Cerebellar cortex (tissue), 1 donor: ENCODE results near the gene HNRNPUL1.

Source experiments
- DNase-seq: peaks from one replicate; pipeline ENCODE4 v3.0.0-alpha.2; 2015; ENCODE audit warnings: low spot score

HNRNPUL1 gene

GRCh38 chr19:41234512-41235168, 29.5 kb upstream of the HNRNPUL1 start:
- DNase-seq = no peak

DNA sequence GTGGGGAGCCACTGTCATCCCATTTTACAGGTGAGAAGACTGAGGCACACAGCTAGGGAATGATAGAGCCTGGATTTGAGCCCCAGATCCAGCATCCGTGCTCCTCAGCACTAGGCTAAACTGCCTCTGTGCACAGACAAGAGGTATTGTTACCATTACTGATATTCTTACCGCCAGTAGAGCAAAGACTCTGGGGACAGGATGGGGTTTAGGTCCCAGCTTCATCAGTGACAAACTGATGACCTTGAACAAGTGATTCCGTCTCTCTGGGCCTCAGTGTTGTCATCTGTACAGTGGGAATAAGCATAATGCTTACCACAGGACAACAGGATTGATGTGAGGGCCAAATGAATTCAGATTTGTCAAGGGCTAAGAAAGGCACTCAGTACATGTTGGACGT, 28.7 kb upstream of the HNRNPUL1 start:
- no peak for DNase-seq

DNA sequence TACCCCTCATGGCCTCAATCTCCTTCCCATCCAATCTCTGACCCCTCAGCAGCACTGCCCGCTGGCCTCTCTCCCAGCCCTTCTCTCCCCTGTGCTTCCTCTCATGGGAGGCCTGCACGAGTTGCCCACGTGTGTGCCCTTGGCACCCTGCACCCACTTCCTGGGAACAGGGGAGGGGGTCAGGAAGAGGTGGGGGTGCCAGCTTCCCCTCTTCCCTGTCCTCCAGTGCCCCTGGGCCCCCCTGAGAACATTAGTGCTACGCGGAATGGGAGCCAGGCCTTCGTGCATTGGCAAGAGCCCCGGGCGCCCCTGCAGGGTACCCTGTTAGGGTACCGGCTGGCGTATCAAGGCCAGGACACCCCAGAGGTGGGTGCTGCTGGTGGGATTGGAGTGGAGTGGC, 25.9 kb upstream of the HNRNPUL1 start:
- no peak for DNase-seq

DNA sequence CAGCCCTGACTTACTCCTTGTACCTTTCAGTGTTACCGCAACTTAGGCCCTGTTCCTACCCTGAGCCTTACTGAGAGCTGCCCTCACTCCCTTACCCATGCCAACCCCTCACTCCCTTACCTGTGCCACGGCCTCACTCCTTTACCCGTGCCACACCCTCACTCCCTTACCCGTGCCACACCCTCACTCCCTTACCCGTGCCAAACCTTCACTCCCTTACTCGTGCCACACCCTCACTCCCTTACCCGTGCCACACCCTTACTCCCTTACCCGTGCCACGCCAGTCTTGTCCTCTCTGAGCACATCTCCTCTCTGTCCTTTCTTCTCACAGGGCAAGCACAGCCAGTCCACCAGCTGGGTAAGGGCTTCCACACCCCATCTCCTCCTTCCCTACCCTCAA, 24.8 kb upstream of the HNRNPUL1 start:
- no peak for DNase-seq

- DNase-seq = no peak
These were observed 24.1 kb upstream of the HNRNPUL1 start for GRCh38 chr19:41239961-41240574.

DNA sequence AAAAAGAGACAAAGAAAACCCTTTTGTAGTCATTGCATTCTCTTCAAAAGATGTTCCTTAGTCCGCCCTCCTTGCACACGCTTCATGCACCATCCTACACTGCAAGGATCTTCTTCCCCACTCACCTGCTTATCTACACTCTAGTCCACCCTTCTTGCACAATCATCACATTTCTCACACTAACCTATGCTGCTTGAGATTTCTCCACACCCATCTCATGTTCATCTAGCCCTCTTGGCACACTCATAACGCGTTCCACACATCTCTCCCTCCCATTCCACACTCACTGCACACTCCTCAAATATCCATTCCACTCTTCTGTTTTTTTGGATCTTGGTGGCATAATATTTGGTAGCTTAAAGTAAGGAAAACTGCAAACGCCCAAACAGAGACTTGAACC, 22.3 kb upstream of the HNRNPUL1 start:
- no peak for DNase-seq

DNA sequence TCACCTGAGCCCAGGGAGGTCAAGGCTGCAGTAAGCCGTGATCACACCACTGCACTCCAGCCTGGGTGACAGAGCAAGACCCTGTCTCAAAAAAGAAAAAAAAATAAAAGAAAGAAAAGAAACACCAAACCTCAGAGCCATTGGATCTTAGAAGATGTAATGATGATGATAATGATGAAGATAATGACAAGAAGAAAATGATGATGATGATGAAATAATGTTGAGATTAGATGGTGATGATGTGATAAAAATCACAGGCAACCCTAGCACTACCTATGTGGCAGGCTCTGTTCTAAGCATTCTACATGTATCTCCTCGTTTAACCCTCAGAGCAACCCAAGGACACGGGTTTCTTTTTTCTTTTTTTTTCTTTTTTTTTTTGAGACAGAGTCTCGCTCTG, 20.1 kb upstream of the HNRNPUL1 start:
- DNase-seq = no peak

DNA sequence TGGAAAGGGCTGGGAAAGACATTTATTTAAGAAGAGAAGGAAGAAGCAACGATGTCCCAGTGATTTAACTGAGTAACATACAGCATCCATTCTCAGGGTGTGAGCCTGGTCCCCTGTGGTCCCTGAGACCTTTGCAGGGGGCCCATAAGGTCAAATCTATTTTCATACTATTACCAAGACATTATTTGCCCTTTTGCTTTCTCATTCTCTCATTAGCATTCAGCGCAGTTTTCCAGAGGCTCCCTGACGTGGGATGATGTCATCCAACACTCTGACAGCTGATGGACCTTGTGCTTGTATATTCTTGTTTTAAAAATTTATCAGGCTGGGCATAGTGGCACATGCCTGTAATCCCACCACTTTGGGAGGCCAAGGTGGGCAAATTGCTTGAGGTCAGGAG, 18.3 kb upstream of the HNRNPUL1 start:
- DNase-seq = no peak

- no peak for DNase-seq
These were observed 15.3 kb upstream of the HNRNPUL1 start for GRCh38 chr19:41248895-41249294.

DNA sequence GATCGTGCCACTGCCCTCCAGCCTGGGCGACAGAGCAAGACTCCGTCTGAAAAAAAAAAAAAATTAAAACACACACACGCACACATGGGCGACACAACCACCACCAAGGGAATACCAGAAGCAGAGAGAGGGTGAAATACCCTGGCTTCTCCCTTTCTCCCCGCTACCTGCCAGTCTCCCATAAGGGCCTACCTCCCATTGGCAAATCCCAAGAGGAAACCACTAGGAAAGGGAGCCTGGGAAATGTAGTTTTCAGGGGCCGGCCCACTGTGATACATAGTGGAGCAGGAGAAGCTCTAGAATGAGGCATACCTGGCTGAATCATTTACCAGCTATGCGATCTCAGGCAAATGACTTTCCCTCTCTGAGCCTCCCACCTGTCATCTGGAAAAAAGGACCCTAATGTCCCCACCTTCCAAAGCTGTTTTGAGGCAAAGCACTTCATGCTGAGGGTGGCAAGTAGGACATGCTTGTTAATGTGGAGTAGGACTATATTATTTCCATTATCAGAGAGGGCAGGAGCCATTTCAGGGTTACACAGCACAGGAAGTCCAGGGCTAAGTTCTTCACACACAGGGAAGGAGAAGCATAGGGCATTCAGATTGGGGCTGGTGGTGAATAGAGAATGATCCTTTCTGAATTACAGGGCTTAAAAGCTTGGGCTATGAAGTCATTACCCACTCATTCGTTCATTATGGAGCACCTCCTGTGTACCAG, 14.3 kb upstream of the HNRNPUL1 start:
- DNase-seq = no peak

GRCh38 chr19:41253660-41254059, 10.5 kb upstream of the HNRNPUL1 start:
- DNase-seq = no peak

DNA sequence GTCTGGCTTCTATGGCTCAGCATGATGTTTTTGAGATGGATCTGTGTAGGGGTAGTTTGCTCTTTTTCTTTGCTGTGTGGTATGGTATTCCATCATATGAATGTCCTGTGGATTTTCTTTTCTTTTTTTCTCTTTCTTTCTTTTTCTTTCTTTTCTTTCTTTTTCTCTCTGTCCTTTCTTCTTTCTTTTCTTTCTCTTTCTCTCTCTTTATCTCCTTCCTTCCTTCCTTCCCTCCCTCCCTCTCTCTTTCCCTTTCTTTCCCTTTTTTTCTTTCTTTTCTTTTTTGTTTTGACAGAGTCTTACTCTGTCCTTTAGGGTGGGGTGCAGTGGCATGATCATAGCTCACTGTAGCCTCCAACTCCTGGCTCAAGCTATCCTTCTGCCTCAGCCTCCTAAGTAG, 9.0 kb upstream of the HNRNPUL1 start:
- no peak for DNase-seq

DNA sequence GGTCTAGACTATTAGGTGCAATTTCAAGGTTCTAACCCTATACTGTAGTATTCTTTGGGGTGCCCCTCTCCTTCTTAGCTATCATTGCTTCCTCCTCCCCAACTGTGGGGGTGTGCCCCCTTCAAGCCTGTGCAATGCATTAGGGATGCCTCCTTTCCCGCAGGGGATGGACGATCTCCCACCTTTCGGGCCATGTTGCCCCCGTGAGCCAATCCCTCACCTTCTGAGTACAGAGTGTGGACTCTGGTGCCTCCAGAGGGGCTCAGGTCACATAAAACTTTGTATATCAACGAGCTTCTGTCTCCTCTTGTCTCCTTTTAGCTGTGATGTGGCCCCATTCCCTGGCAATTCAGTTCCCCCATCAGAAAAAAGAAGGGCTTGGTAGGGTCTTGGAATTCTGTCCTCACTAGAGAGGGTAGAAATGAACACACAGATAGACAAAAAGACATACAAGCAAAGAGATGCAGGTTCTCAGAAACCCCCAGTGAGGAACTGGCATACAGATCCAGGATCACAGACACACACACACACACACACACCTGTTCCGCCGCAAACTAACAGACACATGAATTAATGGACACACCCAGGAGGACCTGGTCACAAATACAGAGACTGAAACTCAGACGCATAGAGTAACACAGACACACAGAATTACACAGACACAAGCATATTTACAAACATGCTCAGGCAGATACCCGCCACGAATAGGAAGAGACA, 2.5 kb upstream of the HNRNPUL1 start:
- peak; percentile 2 for DNase-seq

- no peak for DNase-seq
These were observed 926 bp upstream of the HNRNPUL1 start for GRCh38 chr19:41263042-41263849.

- peak; percentile 29 for DNase-seq
These were observed 616 bp downstream of the HNRNPUL1 start for GRCh38 chr19:41264581-41265394.

GRCh38 chr19:41265395-41266153, 1.4 kb downstream of the HNRNPUL1 start:
- peak; percentile 3 for DNase-seq

- DNase-seq = no peak
These were observed 4.9 kb downstream of the HNRNPUL1 start for GRCh38 chr19:41269055-41269454.

DNA sequence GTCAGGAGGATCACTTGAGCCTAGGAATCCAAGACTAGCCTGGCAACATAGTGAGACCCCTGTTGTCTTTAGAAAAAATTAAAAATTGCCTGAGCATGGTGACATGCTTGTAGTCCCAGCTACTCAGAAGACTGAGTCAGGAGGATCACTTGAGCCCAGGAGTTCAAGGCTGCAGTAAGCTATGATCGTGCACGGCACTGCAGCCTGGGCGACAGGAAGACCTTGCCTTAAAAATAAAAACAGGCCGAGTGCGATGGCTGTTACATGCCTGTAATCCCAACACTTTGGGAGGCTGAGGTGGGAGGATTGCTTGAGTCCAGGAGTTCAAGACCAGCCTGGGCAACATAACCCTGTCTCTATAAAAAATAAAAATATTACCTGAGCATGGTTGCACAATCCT, 5.4 kb downstream of the HNRNPUL1 start:
- DNase-seq = no peak

DNA sequence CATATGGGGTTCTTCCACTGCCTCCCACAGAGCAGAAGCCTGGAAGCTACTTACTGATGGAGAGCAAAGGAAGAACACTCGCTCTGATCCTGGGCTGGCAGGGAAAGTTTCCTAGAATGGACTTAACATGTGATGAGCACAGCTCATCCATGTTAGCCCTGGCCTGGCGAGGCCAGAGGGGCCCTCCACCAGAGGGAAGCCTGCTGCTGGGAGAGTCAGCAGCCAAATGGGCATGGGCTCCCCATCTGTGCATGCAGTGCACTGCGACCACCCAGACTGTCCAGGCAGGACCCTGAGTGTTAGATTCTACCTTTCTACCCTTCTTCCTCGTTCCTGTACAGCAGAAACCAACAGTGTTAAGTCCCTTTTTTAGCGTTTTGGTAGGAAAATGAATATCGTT, 8.9 kb downstream of the HNRNPUL1 start:
- DNase-seq = no peak

GRCh38 chr19:41274802-41275201, 10.6 kb downstream of the HNRNPUL1 start:
- DNase-seq = no peak
